Brain microvascular endothelial cell (primary cell): ENCODE results near the gene LONRF3.
A peak's percentile ranks its signal among the peaks of the same experiment; 100 is the strongest.
"Not testable (repeated sequence)": the region's sequence is repeated elsewhere in the genome, so short reads cannot be mapped to it uniquely, and the experiment has no call there.

ENCODE experiments used
- DNase-seq: peaks from one replicate; pipeline ENCODE4 v3.0.0-alpha.2; 2020
- H3K27ac ChIP-seq: fragments of 250-450 bp; sonication (Bioruptor Pico); 2 replicates; pipeline ENCODE4 v1.5.1; 2020; ENCODE audit warnings: mild to moderate bottlenecking, moderate library complexity
- H3K27me3 ChIP-seq: fragments of 250-450 bp; sonication (Bioruptor Pico); replicated peaks from 2 replicates; pipeline ENCODE4 v1.5.1; 2020; ENCODE audit warnings: mild to moderate bottlenecking
- H3K36me3 ChIP-seq: fragments of 250-450 bp; sonication (Bioruptor Pico); replicated peaks from 2 replicates; pipeline ENCODE4 v1.5.1; 2020; ENCODE audit warnings: mild to moderate bottlenecking
- H3K4me3 ChIP-seq: 2 replicates; pipeline ENCODE4 v1.5.1; 2011; ENCODE audit warnings: low read depth, mild to moderate bottlenecking, control low read depth, low read length, moderate library complexity
- CTCF ChIP-seq: IDR thresholded peaks from 2 replicates; pipeline ENCODE4 v1.5.1; 2011; ENCODE audit warnings: low read depth, mild to moderate bottlenecking, moderate library complexity, low read length, control low read depth, inconsistent platforms; ENCODE audit errors: missing control alignments
- in situ Hi-C: cut with HindIII; loops from 2 replicates; pipeline ENCODE4 v1.10.0; 2017; ENCODE audit warnings: low sequenced_read_pairs, low pct_ligation_motif_present

The LONRF3 gene

GRCh38 chrX:119009071-119009470, 34.7 kb downstream of the LONRF3 start:
- Histone ChIP-seq H3K4me3 (no peak overlapping the region), H3K27ac (no peak overlapping the region), H3K36me3 (no peaks in the 10 kb centered on the region), H3K27me3 (no peaks in the 10 kb centered on the region)
- TF ChIP-seq CTCF, result no peak
- in situ Hi-C loops, result no loop called here
- DNase-seq, result no peak

GRCh38 chrX:119010491-119010890, 36.1 kb downstream of the LONRF3 start:
- no peak overlapping the region for H3K4me3 ChIP-seq
- no peak for TF ChIP-seq CTCF
- no peaks in the 10 kb centered on the region for H3K36me3 ChIP-seq
- in situ Hi-C loops, result no loop called here
- no peak for DNase-seq
- H3K27ac ChIP-seq, result no peak overlapping the region
- H3K27me3 ChIP-seq, result no peaks in the 10 kb centered on the region

- no peak overlapping the region for H3K4me3 ChIP-seq
- no peak for DNase-seq
- TF ChIP-seq CTCF, result no peak
- no peaks in the 10 kb centered on the region for H3K36me3 ChIP-seq
- no peak overlapping the region for H3K27ac ChIP-seq
- H3K27me3 ChIP-seq, result no peaks in the 10 kb centered on the region
- in situ Hi-C loops, result no loop called here
These were observed 38.7 kb downstream of the LONRF3 start for GRCh38 chrX:119013164-119013563.

GRCh38 chrX:119015407-119016237, 41.2 kb downstream of the LONRF3 start:
- TF ChIP-seq CTCF, result no peak

GRCh38 chrX:119017077-119017476, 42.7 kb downstream of the LONRF3 start:
- TF ChIP-seq CTCF, result no peak
- H3K27ac ChIP-seq, result no peak overlapping the region
- H3K36me3 ChIP-seq, result no peaks in the 10 kb centered on the region
- no peaks in the 10 kb centered on the region for H3K27me3 ChIP-seq
- H3K4me3 ChIP-seq, result no peak overlapping the region
- DNase-seq, result no peak
- in situ Hi-C loops, result no loop called here

More at GRCh38 chrX:119015407-119016237, 41.2 kb downstream of the LONRF3 start:
- Histone ChIP-seq H3K4me3 (no peak overlapping the region), H3K27me3 (no peaks in the 10 kb centered on the region), H3K36me3 (no peaks in the 10 kb centered on the region), H3K27ac (peak overlapping the region; percentile 23)
- in situ Hi-C loops, result no loop called here
- DNase-seq, result peak; percentile 82

GRCh38 chrX:119025900-119026299, 51.5 kb downstream of the LONRF3 start:
- H3K4me3 ChIP-seq, result no peak overlapping the region
- in situ Hi-C loops, result no loop called here

GRCh38 chrX:119026344-119026743, 51.9 kb downstream of the LONRF3 start:
- H3K36me3 ChIP-seq, H3K27ac ChIP-seq, DNase-seq, in situ Hi-C loops, H3K27me3 ChIP-seq, H3K4me3 ChIP-seq: not testable (repeated sequence)

More at GRCh38 chrX:119025900-119026299, 51.5 kb downstream of the LONRF3 start:
- H3K27me3 ChIP-seq, result no peaks in the 10 kb centered on the region
- TF ChIP-seq CTCF, result no peak
- DNase-seq, result no peak
- no peak overlapping the region for H3K27ac ChIP-seq
- H3K36me3 ChIP-seq, result no peaks in the 10 kb centered on the region

- H3K27me3 ChIP-seq, H3K36me3 ChIP-seq, H3K27ac ChIP-seq, DNase-seq, H3K4me3 ChIP-seq, in situ Hi-C loops: not testable (repeated sequence)
These were observed 53.7 kb downstream of the LONRF3 start for GRCh38 chrX:119027960-119028732.
